Ascending aorta (tissue), 2 donors: ENCODE data around the gene UBE3B. TPM values are rescaled to one million over a fixed set of nuclear protein-coding genes. Genes with fewer than 3 reads are reported as not detected.

Source experiments
- DNase-seq, 2 donors: peaks; one replicate each; pipeline ENCODE4 v3.0.0-alpha.2; 2019; ENCODE audit warnings: low spot score in 2 of 2
- H3K27ac ChIP-seq, 2 donors: fragments of 200-600 bp; sonication (generic); one replicate each; pipeline ENCODE4 v1.5.1; 2016 to 2017; ENCODE audit warnings: mild to moderate bottlenecking in 1 of 2
- H3K27me3 ChIP-seq: fragments of 200-600 bp; sonication (generic); one replicate; pipeline ENCODE4 v1.5.1; 2017
- H3K36me3 ChIP-seq, 2 donors: fragments of 200-600 bp; sonication (generic); one replicate each; pipeline ENCODE4 v1.5.1; 2016
- H3K4me1 ChIP-seq, 2 donors: fragments of 200-600 bp; sonication (generic); one replicate each; pipeline ENCODE4 v1.5.1; 2016 to 2017; ENCODE audit warnings: mild to moderate bottlenecking in 1 of 2
- H3K4me3 ChIP-seq, 2 donors: fragments of 200-600 bp; sonication (generic); one replicate each; pipeline ENCODE4 v1.5.1; 2016 to 2017; ENCODE audit warnings: mild to moderate bottlenecking in 1 of 2
- H3K9me3 ChIP-seq, 2 donors: fragments of 200-600 bp; sonication (generic); one replicate each; pipeline ENCODE4 v1.5.1; 2016
- CTCF ChIP-seq, 3 experiments: fragments of 200-600 bp in 2 of 3; fragments of 450-650 bp in 1 of 3; sonication (generic) in 2 of 3; IDR thresholded peaks; one replicate each; pipeline ENCODE4 v1.5.1; 2016 to 2019; ENCODE audit warnings: antibody characterized with exemption in 3 of 3, mild to moderate bottlenecking in 1 of 3, moderate library complexity in 1 of 3
- intact Hi-C: fragments of 100-400 bp; cut with DNase I; formaldehyde crosslinking; loops from one replicate; pipeline ENCODE4 v1.15.1; 2023
- total RNA-seq: library from RNA; depleted of rRNA; stranded (reverse); fragments of >200 nt; gene quantifications from one replicate; pipeline ENCODE4 v1.1.0, GENCODE V29; 2016

The UBE3B gene
- total RNA-seq, 1 donor from 2014 or later = 19.1 TPM

- H3K27me3 ChIP-seq = no peaks in the 10 kb centered on the region
- TF ChIP-seq CTCF (IDR thresholded peaks at IDR 0.05) = no peak
- no peaks in the 10 kb centered on the region for H3K4me1 ChIP-seq
- no peak for DNase-seq
- intact Hi-C loops = no loop called here
- no peaks in the 10 kb centered on the region for H3K36me3 ChIP-seq
- H3K9me3 ChIP-seq = no peaks in the 10 kb centered on the region
- H3K27ac ChIP-seq = no peak overlapping the region
- no peak overlapping the region for H3K4me3 ChIP-seq
Observed at GRCh38 chr12:109549613-109550270, 72.3 kb downstream of the UBE3B start.

GRCh38 chr12:109550281-109550680, 72.8 kb downstream of the UBE3B start:
- no peaks in the 10 kb centered on the region for H3K9me3 ChIP-seq
- H3K27me3 ChIP-seq = no peaks in the 10 kb centered on the region
- TF ChIP-seq CTCF (IDR thresholded peaks at IDR 0.05) = no peak
- no peak for DNase-seq
- no peaks in the 10 kb centered on the region for H3K36me3 ChIP-seq
- H3K4me3 ChIP-seq = no peak overlapping the region
- H3K4me1 ChIP-seq = no peaks in the 10 kb centered on the region
- H3K27ac ChIP-seq = no peak overlapping the region
- intact Hi-C loops = no loop called here

DNA sequence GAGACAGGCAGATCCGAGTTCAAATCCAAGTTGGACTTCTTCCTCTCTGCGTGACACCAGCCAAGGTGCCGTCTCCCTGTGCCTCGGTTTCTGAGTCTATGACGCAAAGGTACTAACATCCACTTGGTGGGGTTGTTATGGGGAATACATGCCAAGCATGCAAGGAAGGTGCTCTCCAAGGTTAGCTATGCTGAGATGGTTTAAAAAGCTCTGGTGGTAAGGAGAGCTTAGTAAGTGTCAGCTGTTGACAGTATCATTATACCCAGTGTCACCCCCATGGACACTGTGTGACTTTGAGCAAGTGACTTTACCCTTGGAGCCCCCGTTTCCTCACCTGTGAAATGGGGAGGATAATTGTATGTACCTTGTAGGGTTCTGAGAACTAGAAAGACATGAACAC, 73.7 kb downstream of the UBE3B start:
- Histone ChIP-seq H3K36me3 (no peaks in the 10 kb centered on the region), H3K4me3 (no peak overlapping the region), H3K9me3 (no peaks in the 10 kb centered on the region), H3K27me3 (no peaks in the 10 kb centered on the region), H3K4me1 (no peaks in the 10 kb centered on the region), H3K27ac (no peak overlapping the region)
- intact Hi-C loops = no loop called here
- no peak for DNase-seq
- no peak for TF ChIP-seq CTCF (IDR thresholded peaks at IDR 0.05)

GRCh38 chr12:109552971-109553370, 75.5 kb downstream of the UBE3B start:
- no peaks in the 10 kb centered on the region for H3K27me3 ChIP-seq
- no peak for TF ChIP-seq CTCF (IDR thresholded peaks at IDR 0.05)
- H3K27ac ChIP-seq = no peak overlapping the region
- intact Hi-C loops = no loop called here
- DNase-seq = no peak
- no peaks in the 10 kb centered on the region for H3K9me3 ChIP-seq
- no peaks in the 10 kb centered on the region for H3K4me1 ChIP-seq
- H3K4me3 ChIP-seq = no peak overlapping the region
- H3K36me3 ChIP-seq = peaks cover 0 to 4% of the 10 kb centered on the region in 2 donors

DNA sequence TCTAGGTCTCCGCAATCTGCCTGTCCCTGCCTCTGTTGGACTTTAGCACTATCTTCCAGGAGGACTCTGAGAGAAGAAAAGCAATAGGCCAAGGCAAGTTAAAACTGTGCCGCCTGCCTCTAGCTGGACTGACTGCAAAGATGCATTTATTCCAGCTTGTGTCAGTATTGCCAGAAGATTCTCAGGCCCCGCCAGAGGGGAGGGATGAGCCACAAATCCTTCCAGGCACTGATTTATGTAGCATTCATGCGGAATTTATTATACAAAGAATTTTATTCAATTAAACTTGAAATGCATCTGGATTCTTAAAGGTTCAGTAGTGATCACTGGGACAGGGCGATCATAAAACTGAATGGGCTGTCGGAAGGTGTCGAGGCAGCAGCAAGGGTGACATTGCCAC, 76.0 kb downstream of the UBE3B start:
- no peaks in the 10 kb centered on the region for H3K27me3 ChIP-seq

More for the DNA sequence above, 76.0 kb downstream of the UBE3B start:
- TF ChIP-seq CTCF (IDR thresholded peaks at IDR 0.05) = no peak
- no peak overlapping the region for H3K4me3 ChIP-seq
- no peak overlapping the region for H3K27ac ChIP-seq
- intact Hi-C loops = no loop called here
- no peaks in the 10 kb centered on the region for H3K9me3 ChIP-seq
- H3K4me1 ChIP-seq = no peaks in the 10 kb centered on the region
- no peak for DNase-seq
- peaks cover 0 to 4% of the 10 kb centered on the region in 2 donors for H3K36me3 ChIP-seq
